NCI-H345 (cell line): ENCODE measurements around the gene COQ5.
"Not testable (repeated sequence)": the region's sequence is repeated elsewhere in the genome, so short reads cannot be mapped to it uniquely, and the experiment has no call there.

Experiments used
- DNase-seq: peaks from one replicate; lab custom pipeline; 2025; lab: John Stamatoyannopoulos, UW

The COQ5 gene

DNA sequence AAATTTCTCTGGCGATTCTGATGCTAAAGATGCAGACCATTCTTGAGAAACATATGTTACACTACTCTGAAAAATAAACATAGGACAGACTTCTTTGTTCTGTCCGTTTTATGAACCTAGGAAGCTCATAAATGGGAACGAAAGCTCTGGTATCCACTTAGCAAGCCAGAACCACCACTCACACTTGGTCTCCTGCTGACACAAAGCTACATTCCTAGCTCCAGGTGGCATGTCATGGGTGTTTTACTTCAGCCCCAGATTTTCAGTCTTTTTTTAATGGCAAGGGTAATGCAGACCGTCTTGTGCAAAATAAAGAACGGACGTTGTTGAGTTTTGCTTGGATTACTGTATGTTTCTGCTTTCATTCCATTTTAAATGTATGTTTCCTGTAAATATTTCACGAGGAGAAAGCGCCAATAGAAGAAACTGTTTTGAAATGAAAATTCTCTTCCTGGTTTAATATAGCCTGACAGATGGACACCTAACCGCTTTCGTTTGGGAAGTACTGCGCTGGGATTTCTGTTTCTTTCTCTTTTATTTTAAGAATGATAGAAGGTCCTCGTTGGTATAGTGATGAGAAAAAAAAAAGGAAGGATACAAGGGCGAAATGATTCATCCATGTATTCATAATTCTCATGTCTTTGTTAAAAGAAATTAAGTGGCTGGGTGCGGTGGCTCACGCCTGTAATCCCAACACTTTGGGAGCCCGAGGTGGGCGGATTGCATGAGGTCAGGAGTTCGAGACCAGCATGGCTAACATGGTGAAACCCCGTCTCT, 871 bp upstream of the COQ5 start:
- peak; percentile 32 for DNase-seq

GRCh38 chr12:120522568-120522967, 6.4 kb downstream of the COQ5 start:
- no peak for DNase-seq

- DNase-seq = not testable (repeated sequence)
Observed at GRCh38 chr12:120519324-120519723, 9.6 kb downstream of the COQ5 start.

GRCh38 chr12:120515496-120515895, 13.5 kb downstream of the COQ5 start:
- DNase-seq = no peak

- DNase-seq = no peak
Observed at GRCh38 chr12:120514002-120514401, 15.0 kb downstream of the COQ5 start.

- no peak for DNase-seq
Observed at GRCh38 chr12:120508537-120508936, 20.4 kb downstream of the COQ5 start.

GRCh38 chr12:120504587-120504986, 24.4 kb downstream of the COQ5 start:
- DNase-seq = no peak

GRCh38 chr12:120500581-120500980, 28.4 kb downstream of the COQ5 start:
- no peak for DNase-seq

GRCh38 chr12:120498870-120499515, 30.0 kb downstream of the COQ5 start:
- DNase-seq = no peak

DNA sequence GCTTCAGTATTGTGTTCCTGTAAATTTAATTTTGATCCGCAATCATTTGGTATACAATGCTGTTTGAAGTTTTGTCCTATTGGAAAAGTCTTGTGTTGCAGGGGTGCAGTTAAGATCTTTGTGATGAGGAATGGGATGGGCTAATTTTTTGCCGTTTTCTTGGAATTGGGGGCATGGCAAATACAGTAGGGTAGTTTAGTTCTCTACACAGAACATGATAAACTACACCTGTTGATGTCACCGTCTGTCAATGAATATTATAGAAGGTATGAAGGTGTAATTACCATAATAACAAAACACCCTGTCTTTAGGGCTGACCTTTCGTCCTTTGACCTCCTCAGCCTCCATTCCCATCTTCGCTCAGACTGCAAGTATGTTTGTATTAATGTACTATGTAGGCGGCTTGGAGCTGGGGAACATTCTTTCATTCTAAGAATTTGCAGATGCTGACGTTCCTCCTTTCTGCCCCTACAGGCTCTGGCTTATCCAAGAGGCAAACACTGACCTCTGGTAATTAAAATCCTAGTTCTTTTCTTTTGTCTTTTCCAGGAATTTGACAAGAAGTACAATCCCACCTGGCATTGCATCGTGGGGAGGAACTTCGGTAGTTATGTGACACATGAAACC, 31.3 kb downstream of the COQ5 start:
- DNase-seq = no peak

DNA sequence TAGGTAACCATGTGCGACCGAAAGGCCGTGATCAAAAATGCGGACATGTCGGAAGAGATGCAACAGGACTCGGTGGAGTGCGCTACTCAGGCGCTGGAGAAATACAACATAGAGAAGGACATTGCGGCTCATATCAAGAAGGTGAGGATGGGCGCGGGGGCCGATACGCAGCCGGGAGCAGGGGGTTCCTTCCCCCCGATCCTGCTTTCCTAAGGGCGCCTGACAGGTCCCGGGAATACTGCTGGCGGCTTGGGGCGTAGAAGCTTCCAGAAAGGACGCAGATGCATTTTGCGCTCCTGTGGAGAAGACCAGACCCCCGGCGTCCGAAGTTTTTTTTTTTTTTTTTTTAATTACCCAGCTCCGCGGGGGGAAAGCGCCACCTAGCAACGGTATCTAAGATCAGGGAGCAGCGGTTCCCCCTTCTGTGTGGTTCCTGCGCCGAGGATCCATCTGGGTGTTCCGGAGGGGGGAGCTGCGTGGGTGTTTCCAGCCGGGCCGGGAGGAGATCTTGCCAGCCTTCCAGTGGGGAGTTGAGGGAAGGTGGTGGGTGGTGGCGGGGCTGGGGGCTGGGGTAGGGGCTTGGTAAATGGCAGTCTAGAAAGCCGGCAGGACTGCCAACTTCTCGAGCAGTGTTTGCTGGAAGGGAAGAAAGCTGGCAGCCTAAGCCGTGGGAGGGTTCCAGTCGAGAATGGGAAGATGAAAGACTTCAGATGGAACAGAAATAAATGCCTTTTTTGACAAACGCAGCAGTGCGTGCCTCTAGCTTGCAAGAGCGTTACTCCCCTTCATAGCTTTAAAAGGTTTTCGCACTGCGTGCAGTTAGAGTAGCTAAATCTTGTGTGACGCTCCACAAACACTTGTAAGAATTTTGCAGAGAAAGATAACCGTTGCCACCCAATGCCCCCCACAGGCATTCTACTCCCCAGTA, 32.3 kb downstream of the COQ5 start:
- DNase-seq = peak; percentile 42

DNA sequence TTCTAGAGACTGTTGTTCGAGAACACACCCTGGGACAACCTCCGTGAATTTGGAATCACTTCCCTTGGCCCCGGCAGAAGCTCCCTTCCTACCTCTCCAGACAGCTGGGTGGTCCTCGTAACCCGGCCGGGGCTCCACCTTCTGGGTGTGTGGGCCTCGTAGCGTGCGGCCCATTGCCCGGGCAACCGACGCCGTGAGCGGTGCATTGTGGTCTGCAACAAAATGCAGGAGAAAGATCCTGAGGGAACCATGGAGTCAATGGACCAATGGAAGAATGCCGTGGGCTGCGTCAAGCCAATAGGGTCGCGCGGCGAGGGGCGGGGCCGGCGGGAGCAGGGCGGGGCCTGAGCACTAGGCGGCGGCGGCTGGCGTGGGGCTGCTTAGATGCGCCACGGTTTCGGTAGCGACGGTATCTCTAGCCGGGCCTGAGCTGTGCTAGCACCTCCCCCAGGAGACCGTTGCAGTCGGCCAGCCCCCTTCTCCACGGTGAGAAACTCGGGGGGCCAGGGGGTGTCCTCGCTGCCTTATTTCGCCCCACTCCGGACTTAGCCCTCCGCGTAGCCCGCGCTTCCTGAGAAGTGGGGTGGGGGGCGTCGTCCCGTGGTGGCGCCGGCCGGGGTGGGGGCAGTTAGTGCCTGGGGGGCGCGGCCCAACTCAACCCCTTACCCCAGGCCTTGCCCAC, 33.1 kb downstream of the COQ5 start, which contains the start of gene DYNLL1:
Gene DYNLL1 (plus strand): TSS at position 383 of the 682 bp plus-strand sequence. CDS start 309 bp downstream, outside the sequence.
- DNase-seq = peak; percentile 97

GRCh38 chr12:120495186-120495730, 33.7 kb downstream of the COQ5 start:
- DNase-seq = no peak

DNA sequence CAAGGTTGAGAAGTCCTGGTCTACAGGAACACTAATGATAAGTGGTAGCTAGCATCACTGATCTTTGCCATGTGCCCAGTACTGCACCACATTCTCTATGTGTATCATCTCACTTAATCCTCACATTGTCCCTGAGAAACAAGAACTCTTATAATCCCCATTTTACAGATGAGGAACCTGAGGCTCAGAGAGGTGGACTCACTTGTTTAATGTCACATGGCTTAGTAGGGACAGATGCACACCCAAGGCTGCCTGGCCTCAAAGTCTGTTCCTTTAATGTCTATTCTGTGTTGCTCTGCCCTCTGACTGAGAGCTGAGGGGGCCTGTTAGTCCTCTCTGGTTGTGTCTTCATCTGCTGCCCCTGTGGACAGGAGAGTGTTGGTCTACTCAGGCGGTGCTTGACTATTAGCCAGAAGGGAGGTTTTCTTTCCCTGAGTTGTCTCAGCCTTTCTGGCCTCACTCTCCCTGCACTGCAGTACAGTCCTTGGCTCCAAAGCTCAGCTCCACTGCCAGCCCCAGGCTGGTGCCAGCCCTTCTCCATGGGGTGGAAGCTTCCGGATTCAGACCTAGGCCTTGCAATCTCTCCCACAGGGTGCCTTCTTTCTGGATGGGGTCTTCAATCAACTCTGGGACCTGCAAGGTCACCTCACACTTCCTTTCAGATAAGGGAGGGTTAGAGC, 38.0 kb downstream of the COQ5 start:
- no peak for DNase-seq

- DNase-seq = no peak
Observed at GRCh38 chr12:120490325-120490724, 38.6 kb downstream of the COQ5 start.

GRCh38 chr12:120489018-120489417, 39.9 kb downstream of the COQ5 start:
- DNase-seq = no peak

- DNase-seq = no peak
Observed at GRCh38 chr12:120488057-120488640, 40.8 kb downstream of the COQ5 start.

DNA sequence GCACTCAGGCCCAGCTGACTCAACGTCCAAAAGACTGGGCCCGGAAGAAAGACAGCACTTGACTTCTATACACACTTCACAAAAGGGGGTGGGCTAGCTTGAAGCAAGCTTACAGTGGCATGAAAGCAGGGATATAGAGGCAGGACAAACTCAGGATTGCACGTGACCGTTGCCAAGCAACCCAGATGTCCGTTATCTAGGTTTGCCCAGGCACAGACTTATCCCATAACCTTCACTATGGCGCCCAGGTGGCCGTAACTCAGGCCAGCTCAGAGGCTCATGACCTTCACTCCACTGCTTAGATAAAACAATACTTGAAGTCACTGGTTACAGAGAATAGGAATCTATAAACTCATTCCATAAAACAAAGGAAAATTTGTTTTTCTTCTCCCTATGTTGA, 41.4 kb downstream of the COQ5 start:
- DNase-seq = not testable (repeated sequence)

- DNase-seq = no peak
Observed at GRCh38 chr12:120485961-120486881, 42.7 kb downstream of the COQ5 start.
